Calu3 (cell line): ENCODE results near the gene SLC16A2. TPM values are rescaled to one million over a fixed set of nuclear protein-coding genes. Genes with fewer than 3 reads are reported as not detected.

Experiments
- BruUV-seq: library from RNA; stranded (reverse); fragments of 400-500 nt; replicated peaks from 2 replicates; lab custom pipeline; 2021; lab: Mats Ljungman, UMichigan
- CTCF ChIA-PET: fragments of 300-600 bp; sonication (Branson Sonifier 250); formaldehyde crosslinking; loops from one replicate; lab custom pipeline; 2022; ENCODE audit warnings: antibody characterized with exemption; lab: Charles Lee
- DNase-seq: peaks from one replicate; pipeline ENCODE4 v3.0.0; 2022
- H3K27ac Mint-ChIP-seq: one replicate; pipeline ENCODE4 v1.8.0; 2022; ENCODE audit warnings: mixed read lengths; ENCODE audit not compliant: unreplicated experiment
- H3K27me3 Mint-ChIP-seq: one replicate; pipeline ENCODE4 v1.8.0; 2022; ENCODE audit warnings: mixed read lengths; ENCODE audit not compliant: unreplicated experiment
- H3K36me3 Mint-ChIP-seq: one replicate; pipeline ENCODE4 v1.8.0; 2022; ENCODE audit warnings: mild to moderate bottlenecking, moderate library complexity, mixed read lengths; ENCODE audit not compliant: insufficient read depth, unreplicated experiment
- H3K4me1 Mint-ChIP-seq: one replicate; pipeline ENCODE4 v1.8.0; 2022; ENCODE audit warnings: mild to moderate bottlenecking, low read depth, mixed read lengths; ENCODE audit not compliant: unreplicated experiment
- H3K4me3 Mint-ChIP-seq: one replicate; pipeline ENCODE4 v1.8.0; 2022; ENCODE audit warnings: mild to moderate bottlenecking, low read depth, moderate library complexity, mixed read lengths; ENCODE audit not compliant: unreplicated experiment
- H3K9me3 Mint-ChIP-seq: one replicate; pipeline ENCODE4 v1.8.0; 2022; ENCODE audit warnings: low read depth, mixed read lengths; ENCODE audit not compliant: unreplicated experiment
- CTCF ChIP-seq: fragments of 200-600 bp; IDR thresholded peaks from one replicate; pipeline ENCODE4 v1.8.0; 2022; ENCODE audit warnings: antibody characterized with exemption; ENCODE audit not compliant: unreplicated experiment
- intact Hi-C: fragments of 100-400 bp; cut with micrococcal nuclease; formaldehyde crosslinking; loops from one replicate; pipeline ENCODE4 v1.10.0; 2022; ENCODE audit not compliant: unreplicated experiment
- total RNA-seq: library from RNA; stranded (reverse); gene quantifications from 2 replicates; pipeline ENCODE4 v1.2.3, GENCODE V29; 2022

SLC16A2 gene
- total RNA-seq, 1 experiment from 2014 or later = 0.59 TPM

GRCh38 chrX:74383611-74384010 is 37.7 kb upstream of the SLC16A2 start:
- TF ChIP-seq CTCF = no peak
- Mint-ChIP-seq H3K27me3 (no peaks in the 10 kb centered on the region), H3K36me3 (peaks cover 3% of the 10 kb centered on the region), H3K4me1 (no peaks in the 10 kb centered on the region), H3K9me3 (no peaks in the 10 kb centered on the region), H3K27ac (no peak overlapping the region), H3K4me3 (no peak overlapping the region)
- no TSS peak for BruUV-seq
- intact Hi-C loops = loop anchor here (1.0 to 5.0 kb wide), 3 partner anchors 75 to 167 kb away; no protein-coding TSS in a partner anchor
- CTCF ChIA-PET = no interaction called here
- peak; percentile 35 for DNase-seq

GRCh38 chrX:74389016-74389722 is 32.1 kb upstream of the SLC16A2 start:
- Mint-ChIP-seq H3K9me3 (no peaks in the 10 kb centered on the region), H3K4me1 (no peaks in the 10 kb centered on the region), H3K36me3 (no peaks in the 10 kb centered on the region), H3K27me3 (no peaks in the 10 kb centered on the region), H3K27ac (no peak overlapping the region), H3K4me3 (no peak overlapping the region)
- no peak for TF ChIP-seq CTCF
- CTCF ChIA-PET = no interaction called here
- no peak for DNase-seq
- BruUV-seq = no TSS peak
- intact Hi-C loops = no loop called here

- CTCF ChIA-PET = no interaction called here
- H3K36me3 Mint-ChIP-seq = no peaks in the 10 kb centered on the region
- peaks cover 9% of the 10 kb centered on the region for H3K27me3 Mint-ChIP-seq
- no peak overlapping the region for H3K4me3 Mint-ChIP-seq
- H3K27ac Mint-ChIP-seq = no peak overlapping the region
- no peak for DNase-seq
- no peak for TF ChIP-seq CTCF
- BruUV-seq = no TSS peak
- no peaks in the 10 kb centered on the region for H3K4me1 Mint-ChIP-seq
- no peaks in the 10 kb centered on the region for H3K9me3 Mint-ChIP-seq
- intact Hi-C loops = no loop called here
Observed at GRCh38 chrX:74395556-74395955, 25.7 kb upstream of the SLC16A2 start.

GRCh38 chrX:74405973-74406489 is 15.3 kb upstream of the SLC16A2 start:
- no peak for DNase-seq
- Mint-ChIP-seq H3K9me3 (no peaks in the 10 kb centered on the region), H3K27me3 (no peaks in the 10 kb centered on the region), H3K4me1 (no peaks in the 10 kb centered on the region), H3K4me3 (no peak overlapping the region), H3K36me3 (no peaks in the 10 kb centered on the region), H3K27ac (no peak overlapping the region)
- CTCF ChIA-PET = no interaction called here
- intact Hi-C loops = no loop called here
- no peak for TF ChIP-seq CTCF
- BruUV-seq = no TSS peak
